NCI-H128 (cell line): ENCODE results near the gene TDRD9.

Experiments used
- DNase-seq: peaks from one replicate; lab custom pipeline; 2025; ENCODE audit not compliant: unreplicated experiment; lab: John Stamatoyannopoulos, UW

TDRD9 gene

DNA sequence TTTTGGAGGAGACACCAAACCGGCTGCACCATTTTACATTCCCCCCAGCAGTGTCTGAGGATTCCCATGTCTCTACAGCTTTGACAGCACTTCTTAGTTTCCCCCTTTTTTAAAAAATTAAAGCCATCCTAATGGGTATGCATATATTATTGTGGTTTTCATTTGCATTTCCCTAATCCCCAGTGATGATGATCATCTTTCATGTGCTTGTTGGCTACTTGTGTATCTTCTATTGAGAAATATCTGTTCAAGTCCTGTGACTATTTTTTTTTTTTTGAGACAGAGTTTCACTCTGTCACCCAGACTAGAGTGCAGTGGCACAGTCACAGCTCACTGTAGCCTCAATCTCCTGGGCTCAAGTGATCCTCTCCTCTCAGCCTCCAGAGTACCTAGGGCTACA, 134.0 kb downstream of the TDRD9 start:
- DNase-seq = no peak

DNA sequence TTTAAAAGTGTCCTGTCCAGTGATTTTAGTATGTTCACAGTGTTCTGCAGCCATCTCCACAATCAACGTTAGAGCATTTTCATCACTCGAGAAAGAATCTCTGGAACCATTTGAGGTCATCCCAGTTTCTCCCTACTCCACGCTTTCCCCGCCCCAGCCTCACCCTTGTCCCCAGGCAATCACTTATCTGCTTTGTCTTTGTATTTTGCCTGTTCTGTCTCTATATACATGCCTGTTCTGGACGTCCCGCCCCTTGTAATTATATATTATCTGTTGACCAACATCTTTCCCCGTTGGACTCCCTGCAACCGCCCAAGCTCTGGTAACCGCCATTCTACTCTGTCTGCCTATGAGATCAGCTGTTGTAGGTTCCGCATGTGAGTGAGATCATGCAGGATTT, 135.7 kb downstream of the TDRD9 start:
- no peak for DNase-seq

DNA sequence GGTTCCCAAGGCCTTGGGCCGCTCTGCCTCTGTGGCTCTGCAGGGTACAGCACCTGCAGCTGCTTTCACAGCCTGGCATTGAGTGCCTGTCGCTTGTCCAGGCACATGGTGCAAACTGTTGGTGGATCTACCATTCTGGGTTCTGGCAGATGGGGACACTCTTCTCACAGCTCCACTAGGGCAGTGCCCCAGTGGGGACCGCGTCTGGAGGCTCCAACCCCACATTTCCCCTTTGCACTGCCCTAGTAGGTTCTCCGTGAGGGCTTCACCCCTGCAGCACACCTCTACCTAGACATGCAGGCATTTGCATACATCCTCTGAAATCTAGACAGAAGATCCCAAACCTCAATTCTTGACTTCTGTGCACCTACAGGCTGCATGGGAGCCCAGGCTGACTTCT, 138.0 kb downstream of the TDRD9 start:
- no peak for DNase-seq

DNA sequence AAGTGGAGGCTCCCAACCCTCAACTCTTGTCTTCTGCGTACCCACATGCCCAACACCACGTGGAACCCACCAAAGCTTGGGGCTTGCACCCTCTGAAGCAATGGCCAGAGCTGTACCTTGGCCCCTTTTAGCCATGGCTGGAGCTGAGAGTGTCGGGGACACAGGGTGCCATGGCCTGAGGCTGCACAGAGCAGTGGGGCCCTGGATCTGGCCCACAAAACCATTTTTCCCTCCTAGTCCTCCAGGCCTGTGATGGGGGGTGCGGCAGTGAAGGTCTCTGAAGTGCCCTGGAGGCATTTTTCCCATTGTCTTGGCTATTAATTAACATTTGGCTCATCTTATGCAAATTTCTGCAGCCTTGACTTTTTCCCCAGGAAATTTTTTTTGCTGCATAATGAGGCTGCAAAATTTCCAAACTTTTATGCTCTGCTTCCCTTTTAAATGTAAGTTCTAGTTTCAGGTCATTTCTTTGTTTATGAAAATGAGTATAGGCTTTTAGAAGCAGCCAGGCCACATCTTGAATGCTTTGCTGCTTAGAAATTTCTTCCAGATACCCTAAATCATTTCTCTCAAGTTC, 138.6 kb downstream of the TDRD9 start:
- DNase-seq = no peak

DNA sequence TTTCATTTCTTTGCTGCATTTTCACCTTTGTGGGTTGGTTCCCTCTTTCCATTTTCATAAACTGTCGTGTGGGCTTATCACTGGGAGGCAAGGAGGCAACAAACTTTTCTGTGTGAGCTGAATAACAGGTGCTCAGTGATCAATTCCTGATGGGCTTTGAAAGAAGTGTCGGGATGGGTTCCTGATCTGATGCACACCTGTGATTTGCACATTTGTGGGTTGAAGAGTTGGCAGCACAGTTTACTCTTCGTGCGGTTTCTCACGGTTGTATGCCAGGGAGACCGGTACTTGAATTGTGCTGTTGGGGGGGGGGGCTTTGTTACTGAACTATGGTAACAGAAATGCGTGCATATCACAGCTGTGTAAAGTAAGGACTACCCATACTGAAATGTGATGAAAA, 141.3 kb downstream of the TDRD9 start:
- DNase-seq = no peak

DNA sequence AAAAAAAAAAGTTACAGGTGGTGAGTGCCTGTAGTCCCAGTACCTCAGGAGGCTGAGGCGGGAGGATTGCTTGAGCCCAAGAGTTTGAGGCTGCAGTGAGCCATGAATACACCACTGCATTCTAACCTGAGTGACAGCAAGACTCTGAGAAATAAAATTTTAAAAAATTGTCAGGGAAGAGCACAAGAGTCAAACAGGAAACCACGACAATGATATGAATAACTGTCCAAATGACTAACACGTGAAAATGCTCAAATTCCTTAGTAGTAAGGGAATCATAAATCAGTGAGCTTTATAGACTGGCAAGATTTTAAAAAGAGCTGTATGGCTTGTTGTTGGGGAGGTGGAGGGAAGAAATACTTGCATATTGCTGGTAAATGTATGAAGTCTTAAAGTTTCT, 144.3 kb downstream of the TDRD9 start:
- no peak for DNase-seq

DNA sequence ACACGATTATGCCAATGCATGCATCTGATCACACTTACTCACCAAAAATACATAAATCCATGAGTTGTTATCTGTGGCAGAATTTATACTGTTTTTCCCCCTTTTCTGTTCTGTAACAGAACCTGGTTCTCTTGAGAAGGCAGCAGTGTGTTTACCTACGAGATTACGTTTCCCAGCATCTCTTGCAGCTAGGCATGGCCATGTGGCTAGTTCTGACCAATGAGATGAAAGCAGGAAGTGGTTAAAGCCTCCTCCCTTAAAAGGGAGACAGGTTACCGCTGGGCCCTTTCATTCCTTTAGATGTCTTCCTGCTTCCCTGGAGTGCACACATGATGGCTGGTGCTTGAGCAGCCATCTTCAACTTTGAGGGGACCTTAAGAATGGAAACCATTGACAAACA, 145.5 kb downstream of the TDRD9 start:
- no peak for DNase-seq

DNA sequence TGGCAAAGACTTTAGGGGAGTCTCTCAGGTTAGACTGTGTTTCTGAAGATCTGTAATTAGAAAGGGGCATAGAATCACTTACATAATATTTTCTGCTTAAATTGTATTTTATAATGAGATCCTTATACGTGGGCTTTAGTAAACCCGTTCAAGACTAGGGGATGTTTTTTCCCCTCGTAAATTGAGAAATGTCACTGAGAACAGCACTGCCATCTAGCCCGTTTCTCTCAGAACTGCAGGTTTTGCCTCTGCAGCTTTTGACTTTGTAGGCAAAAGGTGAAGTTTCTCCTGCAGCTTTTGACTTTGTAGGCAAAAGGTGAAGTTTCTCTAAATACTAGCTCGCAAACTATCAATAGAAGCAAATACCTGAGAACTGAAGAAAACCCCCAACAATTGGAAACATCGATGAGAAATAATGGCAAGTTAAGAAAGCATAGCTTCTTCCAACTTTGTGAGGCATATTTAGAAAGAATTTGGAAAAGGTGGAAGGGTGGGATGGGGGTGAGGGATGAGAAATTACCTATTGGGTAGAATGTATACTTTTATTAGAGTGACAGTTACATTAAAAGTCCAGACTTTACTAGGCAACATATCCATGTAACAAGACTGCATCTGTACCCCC, 147.4 kb downstream of the TDRD9 start:
- DNase-seq = peak; percentile 37

DNA sequence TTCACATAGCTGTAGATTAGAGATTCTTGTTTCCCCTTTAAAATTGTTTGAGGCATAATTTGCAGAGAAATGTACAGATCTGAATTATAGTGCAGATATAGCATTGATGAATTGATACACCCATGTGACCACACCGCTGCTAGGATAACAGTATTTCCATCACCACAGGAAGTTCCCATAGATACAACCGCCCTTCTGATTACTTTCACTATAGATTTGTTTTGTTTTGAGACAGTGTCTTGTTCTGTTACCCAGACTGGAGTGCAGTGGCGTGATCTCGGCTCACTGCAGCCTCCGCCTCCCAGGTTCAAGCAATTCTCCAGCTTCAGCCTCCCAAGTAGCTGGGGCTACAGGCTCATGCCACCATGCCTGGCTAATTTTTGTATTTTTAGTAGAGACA, 148.5 kb downstream of the TDRD9 start:
- no peak for DNase-seq

DNA sequence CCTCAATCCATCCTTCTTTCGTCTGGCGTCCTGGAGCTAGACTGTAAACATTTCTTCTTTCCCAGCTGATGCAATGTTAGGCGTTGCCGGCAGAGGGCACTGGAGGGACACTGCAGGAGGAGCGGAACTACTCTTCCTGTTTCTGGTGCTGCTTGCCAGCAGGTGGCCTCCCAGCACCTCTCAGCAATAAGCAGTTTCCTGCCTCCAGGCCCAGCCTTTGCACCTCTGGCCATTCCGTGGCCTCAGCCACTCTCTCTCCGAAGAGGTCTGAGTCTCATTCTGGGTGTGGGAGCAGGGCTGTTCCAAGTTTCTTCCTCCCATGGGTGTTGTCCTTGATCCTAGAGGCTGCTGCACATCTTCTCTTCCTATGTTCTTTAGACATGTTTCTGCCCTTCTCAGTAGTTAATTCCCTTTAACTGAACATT, 149.8 kb downstream of the TDRD9 start:
- peak; percentile 85 for DNase-seq

DNA sequence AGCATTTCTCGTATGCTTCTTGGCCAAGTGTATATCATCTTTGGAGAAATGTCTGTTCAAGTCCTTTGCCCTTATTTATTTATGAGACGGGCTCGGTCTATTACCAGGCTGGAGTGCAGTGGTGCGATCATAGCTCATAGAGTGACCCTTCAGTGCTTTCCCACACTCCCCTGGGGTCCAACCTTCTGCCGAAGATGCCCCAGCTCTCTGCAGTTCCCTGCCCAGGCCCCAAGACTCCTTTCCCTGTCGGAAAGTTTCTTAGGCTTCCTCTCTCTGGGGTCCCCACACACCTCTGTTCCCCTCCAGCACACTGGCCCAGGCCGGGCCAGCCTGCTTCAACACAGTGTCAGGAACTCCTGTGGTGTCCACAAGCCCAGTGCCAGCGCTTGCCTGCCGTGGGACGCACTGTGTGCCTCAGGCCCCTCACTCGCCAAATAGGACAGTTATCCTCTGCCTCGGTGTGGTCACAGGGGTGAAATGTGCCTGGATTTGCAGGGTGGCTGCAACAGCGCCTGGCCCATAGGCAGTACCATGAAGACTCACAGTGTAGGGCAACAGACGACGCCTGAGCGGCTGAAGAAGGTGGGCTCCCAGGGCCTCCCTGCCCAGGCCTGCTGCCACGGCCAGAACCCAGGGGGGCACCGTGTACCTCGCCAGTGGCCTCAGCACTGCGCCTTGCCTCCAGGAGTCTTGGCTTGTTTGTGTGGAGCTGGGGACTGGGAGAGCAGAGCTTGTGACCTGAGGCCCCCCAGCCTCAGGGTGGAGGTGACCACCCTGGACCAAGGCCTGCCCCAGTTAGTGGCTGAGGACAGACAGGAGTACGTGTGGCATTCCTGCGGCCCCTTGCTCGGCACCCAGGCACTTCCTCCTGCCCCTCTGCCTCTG, 152.4 kb downstream of the TDRD9 start:
- DNase-seq = no peak

DNA sequence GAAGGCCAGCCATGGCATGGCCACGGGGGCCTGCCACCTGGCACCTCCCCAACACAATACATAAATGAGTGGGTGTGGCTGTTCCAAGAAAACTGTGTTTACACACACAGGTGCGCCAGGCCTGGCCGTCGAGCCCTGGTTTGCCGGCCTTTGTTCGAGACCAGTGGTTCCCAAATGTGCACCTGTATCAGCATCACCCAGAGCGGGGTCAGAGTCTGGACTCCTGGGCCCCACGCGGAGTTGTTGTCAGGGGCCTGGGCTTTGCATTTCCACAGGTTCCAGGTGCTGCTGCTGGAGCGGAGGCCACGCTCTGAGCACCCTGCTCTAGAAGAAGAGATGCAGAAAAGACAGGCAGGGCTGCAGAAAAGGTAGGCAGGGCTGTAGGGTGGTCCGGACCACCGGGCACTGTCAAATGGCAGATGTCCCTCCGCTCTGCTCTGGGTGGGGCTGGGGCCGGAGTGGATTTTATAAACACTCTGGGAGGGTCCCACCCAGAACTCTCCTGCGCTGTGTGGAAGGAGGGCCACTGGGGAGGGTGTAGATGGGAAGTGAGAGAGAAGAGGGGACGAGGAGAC, 153.1 kb downstream of the TDRD9 start:
- no peak for DNase-seq

DNA sequence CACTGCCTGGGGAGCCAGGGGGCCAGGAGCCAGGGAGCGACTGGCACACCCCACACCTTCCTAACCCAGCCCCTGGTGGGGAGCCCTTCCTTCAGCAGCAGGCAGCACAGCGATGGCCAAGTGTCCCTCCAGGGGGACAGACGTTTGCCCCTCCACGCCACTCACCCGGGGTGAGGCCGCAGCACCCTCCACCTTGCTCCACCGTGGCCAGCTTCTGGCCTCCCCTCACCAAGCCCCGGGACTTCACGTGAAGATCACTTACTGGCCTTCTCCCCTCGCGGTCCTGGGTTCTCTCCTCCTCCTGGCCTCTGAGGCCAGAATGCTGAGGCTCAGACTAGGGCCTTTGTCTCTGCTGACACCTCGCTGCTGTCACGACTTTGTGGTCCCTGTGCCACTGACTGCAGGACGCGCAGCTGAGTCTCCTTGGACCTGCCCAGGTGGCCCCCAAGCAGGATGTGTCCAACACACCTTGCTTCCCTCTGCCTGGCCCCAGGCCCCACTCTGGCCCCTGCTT, 153.8 kb downstream of the TDRD9 start:
- DNase-seq = no peak

DNA sequence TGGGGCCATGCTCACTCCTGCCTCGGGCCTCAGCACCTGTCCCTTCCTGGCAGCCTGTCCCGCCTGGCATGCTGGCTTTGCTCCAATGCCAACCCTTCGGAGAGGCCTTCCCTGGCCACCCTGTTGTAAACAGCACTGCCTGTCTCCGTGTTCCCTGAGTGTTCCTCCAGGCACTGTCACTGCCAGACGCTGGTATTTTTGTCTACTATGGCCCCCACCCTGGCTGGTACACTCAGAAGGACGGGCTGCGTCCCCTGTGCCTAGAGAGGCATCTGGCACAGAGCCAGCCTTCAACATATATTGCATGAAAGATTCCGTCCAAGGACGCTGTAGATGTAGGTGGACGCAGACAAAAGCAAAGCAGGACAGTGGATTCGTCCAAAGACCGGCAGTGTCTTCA, 154.6 kb downstream of the TDRD9 start:
- DNase-seq = no peak

DNA sequence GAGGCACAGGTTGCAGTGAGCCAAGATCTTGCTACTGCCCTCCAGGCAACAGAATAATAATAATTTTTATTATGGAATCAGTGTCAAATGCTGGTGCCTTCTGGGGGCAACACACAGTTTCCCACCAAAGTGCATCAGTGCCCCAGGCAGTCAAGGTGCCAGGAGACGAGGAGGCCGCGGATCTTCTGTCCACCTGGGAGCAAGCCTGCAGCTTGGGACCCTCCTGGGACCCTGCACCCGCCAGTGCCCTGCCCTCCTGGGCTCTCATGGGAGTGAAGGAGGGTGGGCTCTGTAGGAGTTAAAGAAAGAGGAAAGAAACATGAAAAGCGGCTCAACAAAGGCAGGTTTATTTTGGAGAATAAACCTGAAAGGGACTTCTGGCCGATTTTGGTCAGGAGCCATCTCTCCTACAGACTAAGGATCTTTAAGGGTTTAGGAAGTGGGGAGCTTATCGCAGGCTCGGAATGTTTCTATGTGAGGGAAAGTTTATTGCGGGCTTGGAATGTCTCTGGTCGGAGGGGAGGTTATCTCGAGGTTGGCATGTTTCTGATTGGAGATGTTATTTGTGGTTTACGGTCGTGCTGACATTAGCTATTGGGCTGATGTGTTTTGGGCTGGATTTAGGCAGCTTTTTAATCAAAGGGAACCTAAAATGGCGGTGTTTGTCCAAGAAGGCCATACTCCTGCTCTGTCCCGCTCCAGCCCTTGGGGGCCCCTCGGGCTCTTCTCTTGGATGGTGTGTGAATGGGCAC, 156.2 kb downstream of the TDRD9 start:
- DNase-seq = no peak

DNA sequence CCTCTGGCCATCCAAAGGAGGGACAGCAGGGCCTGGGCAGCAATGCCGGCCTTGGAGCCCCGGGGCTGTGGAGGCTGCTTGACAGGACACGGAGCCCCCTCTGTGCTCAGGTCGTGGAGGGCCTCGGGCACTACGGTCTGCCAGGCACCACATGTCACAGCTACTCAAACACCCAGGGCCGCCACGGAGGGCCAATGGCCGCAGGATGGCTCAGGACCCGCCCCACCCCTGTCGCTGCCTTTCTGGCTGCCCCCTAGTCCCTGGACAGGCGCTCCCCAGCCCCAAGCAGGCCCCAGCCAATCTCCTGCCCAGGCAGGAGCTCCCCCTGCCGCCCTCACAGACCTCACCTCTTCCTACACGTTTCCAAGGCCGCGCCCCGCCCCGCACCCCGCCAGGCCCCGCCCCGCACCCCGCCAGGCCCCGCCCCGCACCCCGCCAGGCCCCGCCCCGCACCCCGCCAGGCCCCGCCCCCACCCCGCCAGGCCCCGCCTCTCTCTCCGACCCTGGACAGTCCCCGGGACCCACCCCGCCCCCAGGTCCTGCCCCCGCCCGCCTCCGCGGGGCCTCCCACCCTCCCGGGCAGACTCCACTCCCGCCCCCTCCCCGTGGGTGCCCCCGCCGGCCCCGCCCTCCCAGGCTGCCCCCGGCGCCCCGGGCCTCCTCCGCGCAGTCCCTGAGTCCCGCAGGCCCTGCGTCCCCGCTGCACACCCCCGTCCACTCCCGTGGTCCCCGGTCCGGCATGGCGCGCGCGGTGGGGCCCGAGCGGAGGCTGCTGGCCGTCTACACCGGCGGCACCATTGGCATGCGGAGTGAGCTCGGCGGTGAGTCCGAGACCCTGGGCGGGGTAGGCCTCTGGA, 157.0 kb downstream of the TDRD9 start, which contains the start of gene ASPG:
Gene ASPG, plus strand, starts transcription at position 669 of the 857 bp plus-strand sequence. Its CDS starts 71 bp downstream, at position 740.
- no peak for DNase-seq

DNA sequence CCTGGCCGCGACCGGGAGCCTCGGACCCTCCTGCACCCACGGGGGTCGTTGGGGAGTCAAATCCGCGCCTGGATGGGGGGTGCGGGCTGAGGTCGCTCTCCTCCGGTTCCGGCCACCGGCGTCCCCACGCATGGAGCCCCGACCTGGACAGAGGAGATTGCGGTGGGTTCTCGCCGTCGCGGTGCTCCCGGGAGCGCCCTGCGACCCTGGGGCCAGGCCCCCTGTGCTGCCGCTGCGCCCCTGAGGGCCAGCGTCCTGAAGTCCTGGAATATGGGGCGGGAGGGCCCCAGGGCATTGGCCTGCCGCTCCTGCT, 157.6 kb downstream of the TDRD9 start:
- no peak for DNase-seq

DNA sequence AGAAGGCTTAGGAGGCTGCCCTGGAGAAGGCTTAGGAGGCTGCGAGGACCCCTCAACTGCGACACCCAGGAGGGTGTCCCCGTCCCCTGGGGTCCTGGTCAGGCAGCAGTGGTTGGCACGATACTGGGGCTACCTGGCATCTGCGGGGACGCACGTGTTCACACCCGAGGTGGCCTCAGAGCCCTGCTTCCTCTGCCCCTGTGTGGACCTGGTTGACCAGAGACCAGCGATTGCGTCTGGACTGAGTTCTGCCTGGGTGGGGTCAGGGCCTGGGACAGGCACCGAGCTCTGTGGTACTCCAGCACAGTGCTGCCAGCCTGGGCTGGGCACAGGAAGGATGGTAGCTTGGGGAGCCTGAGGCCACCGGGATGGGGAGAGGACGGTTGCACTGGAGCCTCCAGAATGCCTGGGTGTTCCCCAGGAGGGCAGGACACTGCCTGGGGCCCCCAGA, 158.0 kb downstream of the TDRD9 start:
- DNase-seq = no peak

DNA sequence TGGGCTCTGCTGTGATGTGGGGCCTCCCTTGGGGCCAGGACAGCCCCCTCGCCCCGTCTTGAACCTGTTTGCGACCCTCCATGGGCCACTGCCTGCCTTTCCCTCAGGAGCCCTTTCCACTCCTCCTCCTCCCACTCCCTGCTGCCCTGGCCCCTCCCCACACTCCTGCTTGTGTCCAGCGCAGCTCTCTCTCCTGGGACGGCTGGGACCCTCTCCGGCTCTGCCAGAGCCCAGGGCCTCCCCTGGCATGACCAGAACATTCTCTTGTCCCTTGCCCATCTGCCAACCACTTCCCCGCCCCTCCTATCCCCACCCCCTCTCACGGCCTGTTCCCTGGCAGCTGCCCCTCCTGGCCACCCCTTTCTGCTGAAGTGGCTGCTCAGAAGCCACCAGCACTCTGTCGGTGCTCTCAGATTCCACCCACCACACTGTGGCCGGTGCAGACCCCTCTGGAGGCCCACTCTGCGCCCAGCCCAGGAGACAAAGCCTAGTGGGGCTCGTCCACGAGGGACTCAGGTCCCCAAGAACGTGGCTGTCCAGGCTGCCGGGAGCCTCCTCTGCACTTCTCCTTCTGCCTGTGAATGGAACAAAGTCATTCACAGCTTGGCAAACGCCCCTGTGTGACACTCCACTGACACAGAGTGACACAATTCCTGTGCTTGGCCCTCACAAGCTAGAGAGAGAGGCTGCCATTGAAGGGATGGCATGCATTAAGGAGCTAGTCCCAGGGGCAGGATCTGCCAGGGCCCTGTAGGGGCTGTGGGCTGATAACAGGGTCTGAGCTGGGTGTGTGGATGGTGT, 158.6 kb downstream of the TDRD9 start:
- DNase-seq = no peak
